GM12878 (cell line): ENCODE results near the gene STX1B. TPM values are rescaled to one million over a fixed set of nuclear protein-coding genes. Genes with fewer than 3 reads are reported as not detected.

Source experiments
- ATAC-seq: fragments of 200-7000 bp; cut with Tn5 transposase; 3 replicates; pipeline ENCODE4 v1.9.1; 2020; ENCODE audit warnings: mild to moderate bottlenecking, moderate library complexity
- BruUV-seq: library from RNA; stranded (reverse); fragments of 400-500 nt; replicated peaks from 2 replicates; lab custom pipeline; 2021; lab: Mats Ljungman, UMichigan
- CTCF ChIA-PET: fragments of 300-600 bp; sonication (Branson Sonifier 250); formaldehyde crosslinking; extraction: SDS; loops from one replicate; lab custom pipeline; 2021; ENCODE audit warnings: inconsistent platforms; lab: Yijun Ruan, JAX
- POLR2A ChIA-PET: fragments of 350-600 bp; formaldehyde crosslinking; extraction: SDS; loops from one replicate; lab custom pipeline; 2021; ENCODE audit warnings: inconsistent platforms; lab: Charles Lee
- RAD21 ChIA-PET: fragments of 300-600 bp; sonication (Branson Sonifier 250); formaldehyde crosslinking; loops from one replicate; lab custom pipeline; 2023; ENCODE audit warnings: antibody characterized with exemption; ENCODE audit not compliant: unreplicated experiment; lab: Charles Lee
- SMC1A ChIA-PET: fragments of 300-600 bp; sonication (Branson Sonifier 250); formaldehyde crosslinking; loops from one replicate; lab custom pipeline; 2023; ENCODE audit not compliant: unreplicated experiment, uncharacterized antibody; lab: Charles Lee
- DNase-seq: peaks from one replicate; pipeline ENCODE4 v3.0.0-alpha.2; 2011; ENCODE audit warnings: low read depth, low spot score
- FAIRE-seq: peaks from 3 replicates; lab custom pipeline; 2011; peaks lifted over from hg19 to GRCh38; lab: Jason Lieb, UNC
- H2AFZ ChIP-seq: 2 replicates; pipeline ENCODE4 v1.6.0; 2011; ENCODE audit warnings: low read depth, low read length, control low read depth; ENCODE audit not compliant: control insufficient read depth
- H3K27ac ChIP-seq: 2 replicates; pipeline ENCODE4 v1.5.1; 2011; ENCODE audit warnings: control low read depth; ENCODE audit not compliant: control insufficient read depth, insufficient read depth
- H3K27me3 ChIP-seq, 2 experiments: replicated peaks in 1 of 2; 2 replicates each; pipeline versions ENCODE4 v1.6.0 to v1.6.1; 2011; ENCODE audit warnings: low read length in 1 of 2; ENCODE audit not compliant: control insufficient read depth in 2 of 2, insufficient read depth in 2 of 2
- H3K36me3 ChIP-seq, 2 experiments: 2 replicates each; pipeline ENCODE4 v1.5.1; 2011; ENCODE audit warnings: low read length in 1 of 2; ENCODE audit not compliant: control insufficient read depth in 2 of 2, insufficient read depth in 2 of 2
- H3K4me1 ChIP-seq: 2 replicates; pipeline ENCODE4 v1.6.1; 2011; ENCODE audit warnings: mild to moderate bottlenecking, low read length, moderate library complexity, mixed read lengths; ENCODE audit not compliant: control insufficient read depth, insufficient read depth
- H3K4me2 ChIP-seq: 2 replicates; pipeline ENCODE4 v1.6.0; 2011; ENCODE audit warnings: control low read depth; ENCODE audit not compliant: control insufficient read depth, insufficient read depth
- H3K4me3 ChIP-seq: fragments of 200-600 bp; sonication (generic); 2 replicates; pipeline ENCODE4 v1.5.1; 2016
- H3K79me2 ChIP-seq: 2 replicates; pipeline ENCODE4 v1.6.0; 2011; ENCODE audit warnings: low read length; ENCODE audit not compliant: control insufficient read depth, insufficient read depth
- H3K9ac ChIP-seq: 2 replicates; pipeline ENCODE4 v1.8.0; 2011; ENCODE audit warnings: low read length, control low read depth, mixed read lengths; ENCODE audit not compliant: control insufficient read depth, insufficient read depth
- H3K9me3 ChIP-seq: replicated peaks from 3 replicates; pipeline ENCODE4 v1.5.1; 2011; ENCODE audit warnings: mild to moderate bottlenecking, low read length; ENCODE audit not compliant: control insufficient read depth, insufficient read depth
- H4K20me1 ChIP-seq: 2 replicates; pipeline ENCODE4 v1.6.0; 2011; ENCODE audit not compliant: control insufficient read depth, insufficient read depth
- BHLHE40 ChIP-seq, 2 experiments: fragments of 450-650 bp in 1 of 2; IDR thresholded peaks; 2 replicates each; pipeline ENCODE4 v1.6.1; 2011 to 2017; ENCODE audit warnings: low read depth in 2 of 2, borderline replicate concordance in 1 of 2, improper control_type of control experiment in 1 of 2, low read length in 1 of 2, mild to moderate bottlenecking in 1 of 2
- HSF1 ChIP-seq: fragments of 150-350 bp; IDR thresholded peaks from 2 replicates; pipeline ENCODE4 v1.6.1; 2014; ENCODE audit warnings: mild to moderate bottlenecking, low read depth, low read length
- IKZF2 ChIP-seq, 2 experiments: fragments of 450-650 bp; IDR thresholded peaks; 2 replicates each; pipeline ENCODE4 v1.6.1; 2017; ENCODE audit warnings: mild to moderate bottlenecking in 2 of 2, moderate library complexity in 2 of 2
- IRF5 ChIP-seq: fragments of 450-650 bp; IDR thresholded peaks from 2 replicates; pipeline ENCODE4 v1.6.1; 2017; ENCODE audit warnings: borderline replicate concordance
- NKRF ChIP-seq: fragments of 450-650 bp; conservative IDR thresholded peaks from 2 replicates; pipeline ENCODE4 v1.6.1; 2017; ENCODE audit warnings: mild to moderate bottlenecking, moderate library complexity
- NRF1 ChIP-seq: conservative IDR thresholded peaks from 2 replicates; pipeline ENCODE4 v1.6.1; 2011; ENCODE audit warnings: mild to moderate bottlenecking, low read depth, low read length, improper control_type of control experiment
- PKNOX1 ChIP-seq: fragments of 450-650 bp; IDR thresholded peaks from 2 replicates; pipeline ENCODE4 v1.6.1; 2016; ENCODE audit warnings: mild to moderate bottlenecking
- RUNX3 ChIP-seq: IDR thresholded peaks from 2 replicates; pipeline ENCODE4 v1.6.1; 2012; ENCODE audit warnings: low read length, inconsistent platforms
- SMAD1 ChIP-seq: fragments of 450-650 bp; IDR thresholded peaks from 2 replicates; pipeline ENCODE4 v1.6.1; 2018; ENCODE audit warnings: mild to moderate bottlenecking, low read depth; ENCODE audit not compliant: partially characterized antibody
- SMARCA5 ChIP-seq: fragments of 450-650 bp; IDR thresholded peaks from 2 replicates; pipeline ENCODE4 v1.6.1; 2017; ENCODE audit warnings: mild to moderate bottlenecking
- ZNF217 ChIP-seq: fragments of 450-650 bp; IDR thresholded peaks from 2 replicates; pipeline ENCODE4 v1.6.1; 2017; ENCODE audit warnings: antibody characterized with exemption, mild to moderate bottlenecking
- WGBS: methylation state at CpG from one replicate; pipeline ENCODE4 v1.1.6; 2016; ENCODE audit warnings: low lambda C conversion rate; ENCODE audit not compliant: insufficient replicate concordance, insufficient coverage; ENCODE audit errors: missing lambda C conversion rate; 5-methylcytosine and 5-hydroxymethylcytosine counted together
- in situ Hi-C: fragments of 300-500 bp; cut with MboI; formaldehyde crosslinking; loops from 9 replicates; pipeline ENCODE4 v1.14.3; 2018; ENCODE audit warnings: mixed read lengths
- intact Hi-C: fragments of 100-400 bp; cut with micrococcal nuclease; formaldehyde crosslinking; loops from one replicate; pipeline ENCODE4 v1.14.2; 2022; ENCODE audit not compliant: unreplicated experiment
- polyA plus RNA-seq, 11 experiments: library from polyadenylated mRNA; depleted of rRNA in 4 of 11; unstranded in 6 of 11; stranded (reverse) in 5 of 11; fragments of >200 nt; fragmentation: Nextera tagmentation in 4 of 11; fragmentation: Illumina TruSeq in 1 of 11; extraction: Ambion mirVana in 4 of 11; extraction: Trizol in 1 of 11; gene quantifications; 1 replicate in 1 of 11; 2 replicates in 10 of 11; pipeline versions ENCODE4 v1.2.1 to v1.2.3, GENCODE V29; 2011 to 2016; ENCODE audit warnings: inconsistent platforms in 2 of 11, missing spikeins in 2 of 11, low read depth in 1 of 11
- total RNA-seq, 4 experiments: library from RNA; depleted of rRNA in 3 of 4; stranded (reverse); fragments of >200 nt in 3 of 4; fragmentation: Illumina TruSeq in 1 of 4; extraction: Trizol in 1 of 4; gene quantifications; 2 replicates each; pipeline versions ENCODE4 v1.2.1 to v1.2.3, GENCODE V29; 2013 to 2021

STX1B gene
- total and polyA plus RNA-seq, 10 of the 15 experiments (the other 5 are each of a cell fraction or from before 2014, with no cell fraction given) = 0.22 to 2.5 (median 1.1) TPM

- no peak for TF ChIP-seq HSF1
- TF ChIP-seq PKNOX1 = no peak
Measured at GRCh38 chr16:31052114-31052513, 41.7 kb upstream of the STX1B start (continued).

GRCh38 chr16:31050280-31051030 lies 40.0 kb upstream of the STX1B start:
- Histone ChIP-seq H3K9ac (no peak overlapping the region), H3K27me3 (no peaks in the 10 kb centered on the region), H3K4me3 (no peak overlapping the region), H4K20me1 (no peaks in the 10 kb centered on the region), H3K4me2 (no peak overlapping the region), H3K27ac (no peak overlapping the region), H3K4me1 (no peaks in the 10 kb centered on the region), H3K79me2 (no peaks in the 10 kb centered on the region), H3K36me3 (no peaks in the 10 kb centered on the region), H3K9me3 (no peaks in the 10 kb centered on the region), H2AFZ (no peak overlapping the region)
- 58% methylated on average over 9 of the region's 10 CpGs for WGBS
- RAD21 ChIA-PET = interaction anchor here (0.6 kb wide), 1 partner anchor 106 kb away, joined by 3 read pairs; no protein-coding TSS in a partner anchor
- in situ Hi-C loops = no loop called here
- no peak for FAIRE-seq
- SMC1A ChIA-PET = interaction anchor here (0.6 kb wide), 1 partner anchor 25 kb away, joined by 3 read pairs; no protein-coding TSS in a partner anchor
- ATAC-seq = no peak
- BruUV-seq = no TSS peak
- CTCF ChIA-PET = interaction anchor here (1.0 kb wide), 2 partner anchors 66 to 108 kb away, joined by 3 read pairs; partner anchors contain the start of gene HSD3B7
- no peak for DNase-seq
- POLR2A ChIA-PET = interaction anchor here (0.6 to 1.5 kb wide), 3 partner anchors 15 to 101 kb away, joined by 3 to 4 read pairs (median 4); no protein-coding TSS in a partner anchor
- intact Hi-C loops = no loop called here
- no peak for TF ChIP-seq SMAD1
- TF ChIP-seq NRF1 = no peak
- TF ChIP-seq NKRF = no peak
- TF ChIP-seq HSF1 = no peak
- TF ChIP-seq IKZF2 (IDR thresholded peaks at IDR 0.05) = no peak
- TF ChIP-seq IRF5 = no peak
- TF ChIP-seq SMARCA5 = no peak
- TF ChIP-seq BHLHE40 (IDR thresholded peaks at IDR 0.05; ENCODE audit: borderline replicate concordance in 1 of 2, low read depth in 2 of 2, low read length in 1 of 2) = no peak
- TF ChIP-seq ZNF217 = no peak
- no peak for TF ChIP-seq RUNX3
